ENCODE data around the gene WDR64. TPM values are rescaled to one million over a fixed set of nuclear protein-coding genes. Genes with fewer than 3 reads are reported as not detected.
"Not testable (repeated sequence)": the region's sequence is repeated elsewhere in the genome, so short reads cannot be mapped to it uniquely, and the experiment has no call there.

Gene WDR64
- polyA plus RNA-seq, 1 donor from 2014 or later = 0.21 TPM

GRCh38 chr1:241679404-241679803, 27.3 kb downstream of the WDR64 start:
- Histone ChIP-seq H3K4me3 (ENCODE audit: low read length) (no peak overlapping the region), H3K9me3 (ENCODE audit: low read length) (no peaks in the 10 kb centered on the region), H3F3A (ENCODE audit: insufficient read depth, low read length, poor library complexity, severe bottlenecking) (no peaks in the 10 kb centered on the region), H3K9me2 (ENCODE audit: insufficient read depth, low read length) (no peaks in the 10 kb centered on the region), H3K79me2 (replicated peaks; ENCODE audit: insufficient read depth, low read length) (no peaks in the 10 kb centered on the region), H2AFZ (ENCODE audit: low read depth, low read length) (no peak overlapping the region), H3K4me2 (ENCODE audit: low read length) (no peak overlapping the region), H3K27me3 (ENCODE audit: insufficient read depth, low read depth, low read length) (no peaks in the 10 kb centered on the region), H4K20me1 (ENCODE audit: insufficient read depth) (no peaks in the 10 kb centered on the region), H3K9ac (ENCODE audit: low read length) (no peak overlapping the region), H3K36me3 (ENCODE audit: insufficient read depth, low read length) (no peaks in the 10 kb centered on the region), H3K27ac (ENCODE audit: low read length) (no peak overlapping the region)
- TF ChIP-seq REST (IDR thresholded peaks at IDR 0.05; ENCODE audit: borderline replicate concordance) = no peak
- TF ChIP-seq SMC3 (conservative IDR thresholded peaks at IDR 0.05; ENCODE audit: poor library complexity) = no peak
- TF ChIP-seq TAF1 (IDR thresholded peaks at IDR 0.05; ENCODE audit: low read depth) = no peak
- no peak for TF ChIP-seq CTCF (IDR thresholded peaks at IDR 0.05; ENCODE audit: poor library complexity, severe bottlenecking)
- no peak for TF ChIP-seq POLR2AphosphoS5 (IDR thresholded peaks at IDR 0.05)
- no peak for TF ChIP-seq RAD21 (conservative IDR thresholded peaks at IDR 0.05)
- no peak for TF ChIP-seq MXI1 (conservative IDR thresholded peaks at IDR 0.05; ENCODE audit: poor library complexity, severe bottlenecking)

GRCh38 chr1:241679961-241680360, 27.9 kb downstream of the WDR64 start:
- Histone ChIP-seq H3K27ac (ENCODE audit: low read length) (no peak overlapping the region), H3K79me2 (replicated peaks; ENCODE audit: insufficient read depth, low read length) (no peaks in the 10 kb centered on the region), H3K9ac (ENCODE audit: low read length) (no peak overlapping the region), H3K4me2 (ENCODE audit: low read length) (no peak overlapping the region), H3F3A (ENCODE audit: insufficient read depth, low read length, poor library complexity, severe bottlenecking) (no peaks in the 10 kb centered on the region), H3K27me3 (ENCODE audit: insufficient read depth, low read depth, low read length) (no peaks in the 10 kb centered on the region), H3K4me3 (ENCODE audit: low read length) (no peak overlapping the region), H2AFZ (ENCODE audit: low read depth, low read length) (no peak overlapping the region), H4K20me1 (ENCODE audit: insufficient read depth) (no peaks in the 10 kb centered on the region), H3K36me3 (ENCODE audit: insufficient read depth, low read length) (no peaks in the 10 kb centered on the region), H3K9me3 (ENCODE audit: low read length) (no peaks in the 10 kb centered on the region), H3K9me2 (ENCODE audit: insufficient read depth, low read length) (no peaks in the 10 kb centered on the region)
- TF ChIP-seq EZH2 (IDR thresholded peaks at IDR 0.05; ENCODE audit: borderline replicate concordance, insufficient read depth, low read length, poor library complexity, severe bottlenecking) (no peak), REST (IDR thresholded peaks at IDR 0.05; ENCODE audit: borderline replicate concordance) (no peak), POLR2AphosphoS5 (IDR thresholded peaks at IDR 0.05) (no peak), TAF1 (IDR thresholded peaks at IDR 0.05; ENCODE audit: low read depth) (no peak), SMC3 (conservative IDR thresholded peaks at IDR 0.05; ENCODE audit: poor library complexity) (no peak), RAD21 (conservative IDR thresholded peaks at IDR 0.05) (no peak), CTCF (IDR thresholded peaks at IDR 0.05; ENCODE audit: poor library complexity, severe bottlenecking) (no peak), MXI1 (conservative IDR thresholded peaks at IDR 0.05; ENCODE audit: poor library complexity, severe bottlenecking) (no peak), EP300 (conservative IDR thresholded peaks at IDR 0.05; ENCODE audit: poor library complexity, severe bottlenecking) (no peak)

GRCh38 chr1:241681861-241682448, 29.9 kb downstream of the WDR64 start:
- H3K27ac ChIP-seq (ENCODE audit: low read length); H3K79me2 ChIP-seq (replicated peaks; ENCODE audit: insufficient read depth, low read length); H3K4me2 ChIP-seq (ENCODE audit: low read length); H3K36me3 ChIP-seq (ENCODE audit: insufficient read depth, low read length); H3K9ac ChIP-seq (ENCODE audit: low read length); H3K27me3 ChIP-seq (ENCODE audit: insufficient read depth, low read depth, low read length); H3K9me3 ChIP-seq (ENCODE audit: low read length); H3K9me2 ChIP-seq (ENCODE audit: insufficient read depth, low read length); H3K4me3 ChIP-seq (ENCODE audit: low read length); H4K20me1 ChIP-seq (ENCODE audit: insufficient read depth); H2AFZ ChIP-seq (ENCODE audit: low read depth, low read length); H3F3A ChIP-seq (ENCODE audit: insufficient read depth, low read length, poor library complexity, severe bottlenecking): not testable (repeated sequence)

All from neural cell (in vitro differentiated cells).